Stimulated activated CD4-positive, alpha-beta T cell treated with anti-CD3 and anti-CD28 coated beads, Interleukin-4, amount 100 ng/mL, for 24 hours (primary cell): ENCODE results near the gene ALPP.
"Not testable (repeated sequence)": the region's sequence is repeated elsewhere in the genome, so short reads cannot be mapped to it uniquely, and the experiment has no call there.

Experiments
- DNase-seq: peaks from one replicate; pipeline ENCODE4 v3.0.0-alpha.2; 2020

ALPP gene

GRCh38 chr2:232364806-232365594, 13.6 kb upstream of the ALPP start:
- not testable (repeated sequence) for DNase-seq

DNA sequence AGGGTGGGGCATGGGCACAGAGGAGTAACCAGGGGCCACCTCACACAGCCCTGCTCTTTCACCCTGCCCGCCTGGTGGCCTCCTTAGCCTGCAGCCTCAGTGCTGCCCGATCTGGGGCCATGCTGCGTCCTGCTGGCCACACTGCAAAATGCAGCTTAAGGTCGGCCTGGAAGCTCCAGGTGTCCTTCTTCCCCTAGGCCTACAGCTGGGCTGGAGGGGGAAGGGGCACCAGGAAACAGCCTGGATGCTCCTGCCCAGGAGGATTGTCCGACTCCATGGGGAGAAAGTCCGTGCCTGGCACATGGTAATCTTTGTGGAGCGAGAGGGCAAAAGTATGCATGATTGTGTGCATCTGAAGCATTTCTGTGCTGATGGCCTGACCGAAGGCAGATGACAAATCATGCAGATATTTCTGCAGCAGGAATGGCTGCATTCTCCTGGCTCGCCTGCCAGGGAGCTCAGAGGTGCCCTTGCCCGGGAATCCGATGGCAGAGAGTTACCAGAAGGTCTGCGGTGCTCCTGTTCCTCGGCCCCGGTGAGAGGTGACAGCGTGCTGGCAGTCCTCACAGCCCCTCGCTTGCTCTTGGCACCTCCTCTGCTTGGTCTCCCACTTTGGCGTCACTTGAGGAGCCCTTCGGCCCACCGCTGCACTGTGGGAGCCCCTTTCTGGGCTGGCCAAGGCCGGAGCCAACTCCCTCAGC, 12.8 kb upstream of the ALPP start:
- DNase-seq: no peak

DNA sequence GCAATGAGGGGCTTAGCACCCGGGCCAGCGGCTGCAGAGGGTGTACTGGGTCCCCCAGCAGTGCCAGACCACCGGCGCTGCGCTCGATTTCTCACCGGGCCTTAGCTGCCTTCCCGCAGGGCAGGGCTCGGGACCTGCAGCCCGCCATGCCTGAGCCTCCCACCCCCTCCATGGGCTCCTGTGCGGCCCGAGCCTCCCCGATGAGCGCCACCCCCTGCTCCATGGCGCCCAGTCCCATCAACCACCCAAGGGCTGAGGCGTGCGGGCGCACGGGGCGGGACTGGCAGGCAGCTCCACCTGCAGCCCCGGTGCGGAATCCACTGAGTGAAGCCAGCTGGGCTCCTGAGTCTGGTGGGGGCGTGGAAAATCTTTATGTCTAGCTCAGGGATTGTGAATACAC, 12.1 kb upstream of the ALPP start:
- DNase-seq: not testable (repeated sequence)

GRCh38 chr2:232367016-232367415, 11.5 kb upstream of the ALPP start:
- DNase-seq: no peak

DNA sequence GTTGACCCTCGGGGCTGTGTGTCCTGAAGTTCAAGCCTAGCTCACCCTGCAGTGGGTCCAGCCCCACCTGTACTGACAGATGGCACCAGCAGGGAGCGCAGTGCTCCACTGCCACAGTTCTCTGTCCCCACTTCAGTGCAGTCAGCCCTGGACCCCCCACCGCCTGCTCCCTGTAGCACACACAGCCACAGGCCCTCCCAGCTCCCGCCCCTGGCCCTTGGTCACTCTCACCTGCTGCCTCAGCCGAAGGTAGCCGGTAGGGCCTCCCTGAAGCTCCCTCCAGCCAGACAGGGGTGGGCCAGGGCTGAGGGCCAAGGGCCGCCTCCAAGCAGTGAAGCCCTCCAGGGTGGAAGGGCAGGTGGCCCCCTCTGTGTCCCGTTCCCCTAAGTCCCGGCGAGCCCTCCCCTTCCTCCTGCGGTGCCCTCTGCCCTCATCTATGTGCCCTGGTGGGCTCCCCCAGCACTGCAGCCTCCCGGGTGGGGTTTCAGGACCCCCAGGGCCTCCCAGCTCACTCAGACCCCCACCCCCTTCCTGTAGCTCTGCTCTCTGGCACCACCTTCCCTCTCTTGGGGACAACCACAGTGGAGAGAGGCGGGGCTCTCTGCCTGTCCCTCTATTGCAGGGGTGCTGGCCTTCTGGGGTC, 10.8 kb upstream of the ALPP start:
- no peak for DNase-seq

- DNase-seq: no peak
These were observed 10.2 kb upstream of the ALPP start for GRCh38 chr2:232368311-232368731.

DNA sequence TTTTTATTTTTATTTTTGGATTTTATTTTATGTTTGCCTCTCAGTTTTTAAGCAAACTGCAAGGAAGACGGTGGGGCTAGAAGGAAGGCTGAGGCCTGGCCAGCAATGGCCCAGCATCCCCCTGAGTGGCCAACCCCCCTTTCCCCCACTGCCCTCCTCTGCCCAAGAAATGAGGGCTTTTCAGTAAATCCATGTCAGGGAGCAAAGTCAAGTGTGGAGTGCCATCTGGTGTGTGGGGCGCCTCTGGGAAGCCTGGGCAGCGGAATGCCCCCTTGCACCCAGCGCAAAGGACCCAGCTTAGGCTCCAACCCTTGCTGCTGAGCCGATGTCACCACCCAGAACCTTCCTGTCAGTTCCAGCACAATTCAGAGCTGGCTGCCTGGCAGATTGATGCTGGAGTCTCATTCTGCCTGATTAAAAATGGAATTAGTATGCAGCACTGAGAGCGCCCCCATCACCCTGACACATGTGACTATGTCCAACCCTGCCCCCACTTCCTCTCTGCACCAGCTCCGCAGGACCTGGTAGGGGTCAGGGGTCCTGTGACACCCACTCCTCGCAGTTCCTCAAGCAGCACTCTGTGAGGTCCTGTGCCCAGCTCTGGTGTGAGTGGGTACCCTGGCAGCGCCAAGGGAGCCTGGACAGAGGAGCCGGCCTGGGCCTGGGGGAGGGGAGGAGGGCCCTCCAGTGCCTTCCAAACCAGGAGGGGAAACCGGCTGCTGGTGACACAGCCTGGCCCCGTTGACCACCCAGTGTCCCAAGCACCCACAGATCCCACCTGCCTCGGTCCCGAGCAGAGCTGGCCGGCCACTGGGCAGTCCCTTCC, 9.2 kb upstream of the ALPP start:
- DNase-seq: no peak

DNA sequence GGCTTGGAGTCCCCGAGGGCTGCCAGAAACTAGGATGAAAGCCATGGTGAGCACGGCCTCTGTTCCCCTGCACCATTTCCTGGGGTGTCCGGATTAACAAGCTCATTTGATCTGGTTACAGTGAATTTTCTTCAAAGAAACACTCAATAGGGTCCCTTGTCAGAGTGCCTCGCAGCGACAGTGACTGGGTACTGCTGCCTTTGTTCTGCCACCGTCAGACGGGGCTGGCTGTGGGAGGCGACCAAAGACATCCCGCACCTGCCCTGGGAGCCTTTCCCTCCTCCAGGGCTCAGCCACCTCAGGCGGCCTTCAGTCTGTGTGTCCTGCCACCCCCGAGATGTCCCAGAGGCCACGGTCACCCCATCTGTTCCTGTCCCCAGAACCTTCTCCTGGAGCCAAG, 8.5 kb upstream of the ALPP start:
- not testable (repeated sequence) for DNase-seq

GRCh38 chr2:232372231-232373208, 6.0 kb upstream of the ALPP start:
- no peak for DNase-seq

GRCh38 chr2:232374356-232374755, 4.2 kb upstream of the ALPP start:
- no peak for DNase-seq

DNA sequence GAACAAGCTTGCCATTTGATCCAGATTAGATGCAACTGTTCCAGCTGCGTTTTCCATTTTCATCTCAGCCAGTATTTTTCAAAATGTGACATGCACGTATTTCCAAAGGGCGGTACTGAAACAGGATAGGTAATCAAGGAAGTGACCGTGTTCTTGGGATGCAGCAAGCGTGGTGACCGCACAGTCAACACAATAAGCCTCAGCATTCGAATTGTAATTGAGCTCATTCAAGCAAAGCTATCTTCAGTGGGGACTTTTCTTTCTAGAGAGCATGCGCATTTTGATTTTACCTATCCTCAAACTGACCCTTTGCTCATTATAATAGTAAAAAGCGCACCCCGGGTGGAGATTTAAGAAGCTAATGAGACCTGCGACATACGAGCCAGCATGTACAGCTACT, 3.4 kb upstream of the ALPP start:
- no peak for DNase-seq

- no peak for DNase-seq
These were observed 2.3 kb upstream of the ALPP start for GRCh38 chr2:232376260-232376659.

GRCh38 chr2:232376713-232377112, 1.8 kb upstream of the ALPP start:
- no peak for DNase-seq

DNA sequence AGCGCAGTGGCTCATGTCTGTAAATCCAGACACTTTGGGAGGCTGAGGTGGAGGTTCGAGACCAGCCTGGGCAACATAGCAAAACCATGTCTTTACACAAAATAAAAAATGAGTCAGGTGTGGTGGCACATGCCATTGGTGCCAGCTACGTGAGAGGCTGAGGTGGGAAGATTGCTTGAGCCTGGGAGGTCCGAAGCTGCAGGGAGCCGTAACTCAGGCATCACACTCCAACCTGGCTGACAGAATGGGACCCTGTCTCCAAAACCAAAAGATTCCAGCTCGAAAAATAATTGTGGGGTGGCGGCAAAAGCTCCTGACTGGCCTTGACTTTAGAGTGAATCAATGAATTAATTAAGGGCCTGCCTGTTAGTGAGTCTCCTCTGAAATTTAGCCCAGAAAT, 1.2 kb upstream of the ALPP start:
- no peak for DNase-seq

DNA sequence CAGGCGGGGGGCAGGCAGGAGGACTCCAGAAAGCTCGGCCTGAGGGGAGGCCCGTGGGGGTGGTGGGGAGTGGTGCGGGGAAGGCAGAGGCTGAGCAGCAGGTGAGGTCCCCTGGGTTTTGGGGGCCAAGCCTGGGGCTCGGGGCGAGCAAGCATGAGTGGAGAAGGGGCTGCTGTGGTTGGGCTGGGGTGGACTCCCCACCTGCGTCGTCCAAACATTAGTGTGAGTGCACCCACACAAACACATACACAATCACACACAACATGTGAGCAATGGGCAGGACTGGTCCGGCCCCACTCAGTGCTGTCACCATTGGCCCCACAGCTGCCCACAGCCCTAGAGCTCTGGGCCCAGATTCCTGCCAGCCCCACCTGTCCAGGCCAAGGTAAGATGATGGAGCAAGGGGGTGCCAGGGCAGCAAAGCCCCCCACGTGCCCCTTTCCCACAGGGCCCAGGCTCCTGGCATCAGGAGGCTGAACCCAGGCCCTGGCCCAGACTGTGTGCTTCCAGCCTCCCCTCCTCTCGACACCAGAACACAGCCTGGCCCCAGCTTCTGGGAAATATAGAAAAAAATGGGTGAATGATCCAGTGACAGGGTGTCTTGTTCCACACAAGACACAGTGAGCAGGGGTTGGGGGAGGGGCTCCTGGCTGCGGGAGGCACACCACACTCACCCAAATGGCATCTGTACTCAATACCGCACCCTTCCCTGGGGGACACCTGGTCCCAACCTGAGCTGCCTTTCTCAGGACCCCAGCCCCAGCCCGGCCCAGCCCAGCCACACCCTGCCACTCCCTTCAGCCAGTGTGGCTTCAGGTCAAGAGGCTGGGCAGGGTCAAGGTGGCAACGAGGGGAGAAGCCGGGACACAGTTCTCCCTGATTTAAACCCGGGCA, 463 bp upstream of the ALPP start:
- no peak for DNase-seq

- not testable (repeated sequence) for DNase-seq
These were observed 1.3 kb downstream of the ALPP start for GRCh38 chr2:232379610-232380590.

- DNase-seq: not testable (repeated sequence)
These were observed 2.9 kb downstream of the ALPP start for GRCh38 chr2:232381204-232382031.
